ENCODE results near the gene FHL2.
"Not testable (repeated sequence)": the region's sequence is repeated elsewhere in the genome, so short reads cannot be mapped to it uniquely, and the experiment has no call there.

FHL2 gene

DNA sequence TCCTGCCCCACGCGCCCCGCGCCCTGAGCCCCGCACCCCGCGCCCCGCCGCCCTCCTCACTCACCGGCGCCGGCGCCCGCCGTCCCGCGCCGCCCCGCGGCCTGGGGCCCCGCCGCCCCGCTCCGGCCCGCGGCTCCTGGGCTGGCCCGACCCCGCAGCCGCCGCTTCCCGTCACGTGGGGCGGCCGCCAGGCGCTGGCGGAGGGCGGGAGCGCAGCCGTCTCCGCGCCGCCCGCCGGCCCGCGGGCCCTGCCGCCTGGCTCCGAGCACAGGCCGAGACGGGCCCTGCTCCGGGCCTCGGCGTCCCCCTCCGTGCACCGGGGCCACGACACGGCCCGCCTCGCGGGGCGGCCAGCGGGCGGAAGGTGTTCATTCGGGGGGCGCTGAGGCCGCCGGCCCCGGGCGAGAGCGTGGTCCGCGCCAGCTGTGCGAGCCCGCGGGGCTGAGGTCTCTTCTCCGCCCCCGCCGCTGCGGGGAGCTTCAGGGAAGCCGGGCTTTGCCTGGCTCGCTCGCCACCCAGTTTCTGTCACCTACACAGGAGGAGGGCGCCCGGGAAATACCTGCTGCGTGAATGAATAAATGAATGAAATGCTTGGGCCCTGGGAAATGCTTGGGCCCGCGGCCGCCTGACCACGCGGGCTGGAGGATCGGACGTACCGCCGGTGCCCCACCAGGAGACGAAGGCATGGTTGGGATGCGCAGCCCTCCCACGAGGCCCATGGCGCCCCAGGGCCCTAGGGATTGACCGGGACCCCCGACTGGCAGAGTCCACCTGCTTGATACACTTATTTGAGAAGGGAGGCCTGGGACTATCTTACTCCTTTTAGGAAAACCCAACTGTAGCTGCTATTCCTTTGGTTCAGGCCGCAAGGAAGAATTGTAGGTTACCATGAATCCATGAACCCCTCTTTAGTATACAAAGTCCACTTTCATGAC, 69.0 kb downstream of the FHL2 start, which contains the start of gene TGFBRAP1:
TSS of gene TGFBRAP1 (minus strand) at position 175 of the 935 bp plus-strand sequence. CDS start 21,434 bp downstream, outside the sequence.
- H3K36me3 ChIP-seq (ENCODE audit: control insufficient read depth in 1 of 2, insufficient read depth in 2 of 2, low read length in 2 of 2): peaks cover 4 to 9% of the 10 kb centered on the region in 2 donors
- H3K4me3 ChIP-seq (ENCODE audit: low read depth in 1 of 2, low read length in 2 of 2): peak within 1 kb of the TSS; percentile 84 to 86
- H3K4me1 ChIP-seq (ENCODE audit: control insufficient read depth in 1 of 2, insufficient read depth in 2 of 2, low read length in 2 of 2): peaks cover 20 to 22% of the 10 kb centered on the region in 2 donors
- no peaks in the 10 kb centered on the region for H3K27me3 ChIP-seq (ENCODE audit: control insufficient read depth in 1 of 2, insufficient read depth in 2 of 2, low read length in 2 of 2)
- peak within 1 kb of the TSS; percentile 70 to 77 for H3K9ac ChIP-seq (ENCODE audit: low read depth in 1 of 2, low read length in 2 of 2)
- peak within 1 kb of the TSS; percentile 77 for H3K27ac ChIP-seq (ENCODE audit: low read depth, low read length)
- H3K9me3 ChIP-seq (ENCODE audit: control insufficient read depth in 1 of 2, low read length in 2 of 2): no peaks in the 10 kb centered on the region

- no peaks in the 10 kb centered on the region for H3K9me3 ChIP-seq (ENCODE audit: control insufficient read depth in 1 of 2, low read length in 2 of 2)
- H3K4me3 ChIP-seq (ENCODE audit: low read depth in 1 of 2, low read length in 2 of 2): peak overlapping the region; percentile 84 to 86
- peaks cover 20 to 22% of the 10 kb centered on the region in 2 donors for H3K4me1 ChIP-seq (ENCODE audit: control insufficient read depth in 1 of 2, insufficient read depth in 2 of 2, low read length in 2 of 2)
- peak overlapping the region; percentile 65 to 70 for H3K9ac ChIP-seq (ENCODE audit: low read depth in 1 of 2, low read length in 2 of 2)
- H3K27me3 ChIP-seq (ENCODE audit: control insufficient read depth in 1 of 2, insufficient read depth in 2 of 2, low read length in 2 of 2): no peaks in the 10 kb centered on the region
- H3K36me3 ChIP-seq (ENCODE audit: control insufficient read depth in 1 of 2, insufficient read depth in 2 of 2, low read length in 2 of 2): peaks cover 4 to 12% of the 10 kb centered on the region in 2 donors
- H3K27ac ChIP-seq (ENCODE audit: low read depth, low read length): no peak overlapping the region
Observed at GRCh38 chr2:105329197-105329554, 69.7 kb downstream of the FHL2 start.

DNA sequence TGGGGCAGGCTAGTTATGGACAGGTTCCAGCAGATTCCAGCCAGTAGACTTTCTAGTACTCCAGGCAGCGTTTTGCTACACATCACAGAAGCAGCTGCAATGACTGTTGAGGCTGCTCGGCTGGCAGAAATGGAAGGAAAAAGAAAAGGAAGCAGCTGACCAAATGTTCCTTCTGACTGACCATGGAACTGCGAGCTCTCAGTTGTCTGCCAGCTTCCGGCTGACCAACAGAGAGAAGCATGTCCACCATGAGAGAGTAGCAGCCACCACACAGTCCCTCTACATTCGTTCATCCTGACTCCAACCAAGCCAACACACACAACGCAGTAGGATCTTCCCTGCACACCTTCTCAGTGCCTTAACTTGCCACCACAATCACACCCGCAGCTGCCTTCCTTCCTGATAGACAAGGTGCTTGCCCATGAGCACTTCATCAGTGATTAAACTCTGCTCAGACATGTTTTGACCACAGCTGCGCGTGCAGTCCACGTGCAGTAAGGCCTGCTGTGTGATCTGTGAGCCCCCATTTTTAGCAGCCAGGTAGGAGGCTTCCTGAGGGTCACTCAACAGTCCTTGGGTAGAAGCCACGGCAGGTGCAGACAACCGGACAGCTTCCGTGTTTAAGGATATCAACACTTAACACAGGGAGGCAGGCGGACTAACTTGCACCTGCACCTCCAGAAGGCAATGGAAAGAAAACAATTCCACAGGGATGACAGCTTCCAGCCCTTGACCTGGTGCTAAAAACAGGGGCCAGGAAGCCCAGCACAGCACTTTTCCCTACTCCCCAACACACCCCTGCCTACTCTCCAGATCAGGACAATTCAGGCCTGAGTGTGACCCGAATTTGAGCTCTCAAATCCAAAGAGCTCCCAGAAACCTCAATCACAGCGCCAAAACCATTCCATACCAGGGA, 70.3 kb downstream of the FHL2 start:
- no peaks in the 10 kb centered on the region for H3K9me3 ChIP-seq (ENCODE audit: control insufficient read depth in 1 of 2, low read length in 2 of 2)
- H3K4me1 ChIP-seq (ENCODE audit: control insufficient read depth in 1 of 2, insufficient read depth in 2 of 2, low read length in 2 of 2): peaks cover 20 to 22% of the 10 kb centered on the region in 2 donors
- peak overlapping the region; percentile 84 to 86 for H3K4me3 ChIP-seq (ENCODE audit: low read depth in 1 of 2, low read length in 2 of 2)
- no peak overlapping the region for H3K27ac ChIP-seq (ENCODE audit: low read depth, low read length)
- peaks cover 4 to 12% of the 10 kb centered on the region in 2 donors for H3K36me3 ChIP-seq (ENCODE audit: control insufficient read depth in 1 of 2, insufficient read depth in 2 of 2, low read length in 2 of 2)
- H3K9ac ChIP-seq (ENCODE audit: low read depth in 1 of 2, low read length in 2 of 2): peak overlapping the region; percentile 65 to 70
- H3K27me3 ChIP-seq (ENCODE audit: control insufficient read depth in 1 of 2, insufficient read depth in 2 of 2, low read length in 2 of 2): no peaks in the 10 kb centered on the region

GRCh38 chr2:105327690-105328089, 71.2 kb downstream of the FHL2 start:
- H3K27ac ChIP-seq (ENCODE audit: low read depth, low read length): no peak overlapping the region
- no peaks in the 10 kb centered on the region for H3K9me3 ChIP-seq (ENCODE audit: control insufficient read depth in 1 of 2, low read length in 2 of 2)
- H3K4me3 ChIP-seq (ENCODE audit: low read depth in 1 of 2, low read length in 2 of 2): no peak overlapping the region
- H3K36me3 ChIP-seq (ENCODE audit: control insufficient read depth in 1 of 2, insufficient read depth in 2 of 2, low read length in 2 of 2): peaks cover 4 to 18% of the 10 kb centered on the region in 2 donors
- peaks cover 20 to 22% of the 10 kb centered on the region in 2 donors for H3K4me1 ChIP-seq (ENCODE audit: control insufficient read depth in 1 of 2, insufficient read depth in 2 of 2, low read length in 2 of 2)
- no peak overlapping the region for H3K9ac ChIP-seq (ENCODE audit: low read depth in 1 of 2, low read length in 2 of 2)
- H3K27me3 ChIP-seq (ENCODE audit: control insufficient read depth in 1 of 2, insufficient read depth in 2 of 2, low read length in 2 of 2): no peaks in the 10 kb centered on the region

DNA sequence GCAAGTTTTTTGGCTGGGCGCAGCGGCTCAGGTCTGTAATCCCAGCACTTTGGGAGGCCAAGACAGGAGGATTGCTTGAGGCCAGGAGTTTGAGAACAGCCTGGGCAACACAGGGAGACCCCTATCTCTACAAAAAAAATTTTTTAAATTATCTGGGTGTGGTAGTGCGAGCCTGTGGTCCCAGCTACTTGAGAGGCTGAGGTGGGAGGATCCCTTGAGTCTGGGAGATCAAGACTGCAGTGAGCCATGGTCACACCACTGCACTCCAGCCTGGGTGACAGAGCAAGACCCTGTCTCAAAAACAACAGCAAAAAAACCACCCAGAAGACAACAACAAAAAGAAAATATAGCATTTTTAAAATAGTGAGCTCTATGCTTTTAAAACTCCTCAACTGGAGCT, 71.6 kb downstream of the FHL2 start:
- not testable (repeated sequence) for H3K9ac ChIP-seq (ENCODE audit: low read depth in 1 of 2, low read length in 2 of 2); H3K9me3 ChIP-seq (ENCODE audit: control insufficient read depth in 1 of 2, low read length in 2 of 2); H3K4me3 ChIP-seq (ENCODE audit: low read depth in 1 of 2, low read length in 2 of 2); H3K27me3 ChIP-seq (ENCODE audit: control insufficient read depth in 1 of 2, insufficient read depth in 2 of 2, low read length in 2 of 2); H3K27ac ChIP-seq (ENCODE audit: low read depth, low read length)
- Histone ChIP-seq H3K36me3 (ENCODE audit: control insufficient read depth in 1 of 2, insufficient read depth in 2 of 2, low read length in 2 of 2) (peaks cover 4 to 18% of the 10 kb centered on the region in 2 donors), H3K4me1 (ENCODE audit: control insufficient read depth in 1 of 2, insufficient read depth in 2 of 2, low read length in 2 of 2) (peaks cover 20 to 22% of the 10 kb centered on the region in 2 donors)

- H3K27me3 ChIP-seq (ENCODE audit: control insufficient read depth in 1 of 2, insufficient read depth in 2 of 2, low read length in 2 of 2): no peaks in the 10 kb centered on the region
- H3K4me1 ChIP-seq (ENCODE audit: control insufficient read depth in 1 of 2, insufficient read depth in 2 of 2, low read length in 2 of 2): peaks cover 14 to 18% of the 10 kb centered on the region in 2 donors
- H3K9me3 ChIP-seq (ENCODE audit: control insufficient read depth in 1 of 2, low read length in 2 of 2): no peaks in the 10 kb centered on the region
- no peak overlapping the region for H3K4me3 ChIP-seq (ENCODE audit: low read depth in 1 of 2, low read length in 2 of 2)
- H3K9ac ChIP-seq (ENCODE audit: low read depth in 1 of 2, low read length in 2 of 2): no peak overlapping the region
- H3K27ac ChIP-seq (ENCODE audit: low read depth, low read length): no peak overlapping the region
- peaks cover 4 to 18% of the 10 kb centered on the region in 2 donors for H3K36me3 ChIP-seq (ENCODE audit: control insufficient read depth in 1 of 2, insufficient read depth in 2 of 2, low read length in 2 of 2)
Observed at GRCh38 chr2:105325389-105325963, 73.4 kb downstream of the FHL2 start.

DNA sequence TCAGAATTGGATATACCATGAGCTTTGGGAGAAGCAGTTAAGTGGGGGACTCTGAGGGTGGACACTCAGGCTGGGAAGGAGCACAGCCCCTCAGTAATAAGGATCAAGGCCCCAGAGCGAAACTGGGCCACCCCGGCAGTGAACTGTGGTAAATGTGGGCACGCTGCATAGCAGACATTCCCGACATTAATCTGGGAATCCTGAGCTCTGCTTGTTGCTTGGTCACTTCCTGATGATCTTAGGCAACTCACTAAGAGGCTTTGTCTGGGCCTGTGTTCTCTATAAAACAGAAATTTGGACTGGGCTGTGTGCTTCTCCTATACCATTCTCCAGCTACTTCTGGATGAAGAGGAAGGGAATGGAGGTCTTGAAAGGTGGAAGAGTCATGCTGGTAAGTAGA, 74.1 kb downstream of the FHL2 start:
- H3K27ac ChIP-seq (ENCODE audit: low read depth, low read length): no peak overlapping the region
- H3K36me3 ChIP-seq (ENCODE audit: control insufficient read depth in 1 of 2, insufficient read depth in 2 of 2, low read length in 2 of 2): peaks cover 4 to 18% of the 10 kb centered on the region in 2 donors
- H3K4me1 ChIP-seq (ENCODE audit: control insufficient read depth in 1 of 2, insufficient read depth in 2 of 2, low read length in 2 of 2): peaks cover 8 to 12% of the 10 kb centered on the region in 2 donors
- H3K4me3 ChIP-seq (ENCODE audit: low read depth in 1 of 2, low read length in 2 of 2): no peak overlapping the region
- no peak overlapping the region for H3K9ac ChIP-seq (ENCODE audit: low read depth in 1 of 2, low read length in 2 of 2)
- H3K27me3 ChIP-seq (ENCODE audit: control insufficient read depth in 1 of 2, insufficient read depth in 2 of 2, low read length in 2 of 2): no peaks in the 10 kb centered on the region
- H3K9me3 ChIP-seq (ENCODE audit: control insufficient read depth in 1 of 2, low read length in 2 of 2): no peaks in the 10 kb centered on the region

DNA sequence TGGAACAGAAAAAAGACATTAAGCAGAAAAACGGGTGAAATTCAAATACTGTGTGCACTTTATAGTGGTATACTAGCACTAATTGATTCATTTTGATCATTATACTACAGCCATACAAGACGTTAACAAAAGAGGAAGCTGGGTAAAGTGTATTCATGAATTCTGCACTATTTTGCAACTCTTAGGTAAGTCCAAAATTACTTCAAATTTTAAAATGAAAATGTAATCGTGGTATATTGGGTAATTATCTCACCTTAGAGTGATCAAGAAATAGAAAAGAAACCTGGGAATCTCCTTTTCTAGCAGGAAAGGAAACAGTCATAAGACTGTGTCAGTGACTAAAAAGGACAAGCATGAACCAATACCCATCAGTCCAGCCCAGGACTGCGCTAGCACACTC, 74.8 kb downstream of the FHL2 start:
- Histone ChIP-seq H3K9ac (ENCODE audit: low read depth in 1 of 2, low read length in 2 of 2) (no peak overlapping the region), H3K27ac (ENCODE audit: low read depth, low read length) (no peak overlapping the region), H3K4me3 (ENCODE audit: low read depth in 1 of 2, low read length in 2 of 2) (no peak overlapping the region), H3K36me3 (ENCODE audit: control insufficient read depth in 1 of 2, insufficient read depth in 2 of 2, low read length in 2 of 2) (peaks cover 4 to 18% of the 10 kb centered on the region in 2 donors), H3K4me1 (ENCODE audit: control insufficient read depth in 1 of 2, insufficient read depth in 2 of 2, low read length in 2 of 2) (peaks cover 8 to 12% of the 10 kb centered on the region in 2 donors), H3K27me3 (ENCODE audit: control insufficient read depth in 1 of 2, insufficient read depth in 2 of 2, low read length in 2 of 2) (no peaks in the 10 kb centered on the region), H3K9me3 (ENCODE audit: control insufficient read depth in 1 of 2, low read length in 2 of 2) (no peaks in the 10 kb centered on the region)

DNA sequence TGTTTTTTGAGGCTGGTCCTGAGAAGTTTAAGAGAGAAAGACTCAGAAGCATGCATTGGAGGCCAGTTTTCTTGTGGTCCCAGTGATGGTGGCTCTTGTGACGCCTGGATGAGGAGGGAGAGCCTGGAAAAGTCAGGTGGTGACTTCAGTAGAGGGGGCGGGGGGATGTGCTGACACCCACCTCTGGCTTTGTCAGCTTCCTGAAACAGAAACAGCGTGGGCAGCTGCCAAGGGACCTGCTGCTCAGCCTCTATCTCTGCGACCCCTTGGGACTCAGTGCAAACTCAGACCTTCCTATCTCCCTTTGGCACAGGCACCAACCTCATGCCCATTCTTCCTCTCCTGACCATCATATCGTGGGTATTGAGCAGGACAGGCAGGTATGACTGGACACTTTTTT, 75.7 kb downstream of the FHL2 start:
- Histone ChIP-seq H3K27ac (ENCODE audit: low read depth, low read length) (no peak overlapping the region), H3K9ac (ENCODE audit: low read depth in 1 of 2, low read length in 2 of 2) (no peak overlapping the region), H3K36me3 (ENCODE audit: control insufficient read depth in 1 of 2, insufficient read depth in 2 of 2, low read length in 2 of 2) (peaks cover 4 to 18% of the 10 kb centered on the region in 2 donors), H3K9me3 (ENCODE audit: control insufficient read depth in 1 of 2, low read length in 2 of 2) (no peaks in the 10 kb centered on the region), H3K4me3 (ENCODE audit: low read depth in 1 of 2, low read length in 2 of 2) (no peak overlapping the region), H3K27me3 (ENCODE audit: control insufficient read depth in 1 of 2, insufficient read depth in 2 of 2, low read length in 2 of 2) (no peaks in the 10 kb centered on the region), H3K4me1 (ENCODE audit: control insufficient read depth in 1 of 2, insufficient read depth in 2 of 2, low read length in 2 of 2) (peaks cover under 1 to 2% of the 10 kb centered on the region in 2 donors)

All from duodenal mucosa (tissue), 2 donors.